K562 (cell line): ENCODE data around the gene ANKRD12. TPM values are rescaled to one million over a fixed set of nuclear protein-coding genes. Genes with fewer than 3 reads are reported as not detected.
A peak's percentile ranks its signal among the peaks of the same experiment; 100 is the strongest.

ENCODE experiments used
- ADNP ChIP-seq: fragments of 200-800 bp; sonication (Bioruptor generic); IDR thresholded peaks from 2 replicates; pipeline ENCODE4 v1.6.1; 2016; ENCODE audit warnings: missing genetic modification characterization, missing compliant biosample characterization
- CEBPB ChIP-seq: fragments of 450-650 bp; IDR thresholded peaks from 2 replicates; pipeline ENCODE4 v1.6.1; 2016; ENCODE audit warnings: missing genetic modification characterization, missing compliant biosample characterization
- CEBPG ChIP-seq, 3 experiments: fragments of 200-800 bp in 1 of 3; sonication (Bioruptor generic) in 1 of 3; sonication (generic) in 1 of 3; formaldehyde crosslinking in 1 of 3; IDR thresholded peaks in 2 of 3; conservative IDR thresholded peaks in 1 of 3; 2 replicates each; pipeline versions ENCODE4 v1.6.1 to v1.8.0; 2016 to 2022; ENCODE audit warnings: missing compliant biosample characterization in 2 of 3, missing genetic modification characterization in 2 of 3, mild to moderate bottlenecking in 1 of 3, missing genetic modification reagents in 1 of 3
- CXXC5 ChIP-seq: fragments of 250-450 bp; sonication (Bioruptor Pico); IDR thresholded peaks from 2 replicates; pipeline ENCODE4 v1.8.0; 2022; ENCODE audit warnings: inconsistent platforms, mild to moderate bottlenecking, moderate library complexity
- GABPB1 ChIP-seq: sonication (generic); formaldehyde crosslinking; IDR thresholded peaks from 2 replicates; pipeline ENCODE4 v1.8.0; 2022; ENCODE audit warnings: mild to moderate bottlenecking, missing genetic modification reagents
- HDAC6 ChIP-seq: IDR thresholded peaks from 2 replicates; pipeline ENCODE4 v1.6.1; 2012; ENCODE audit warnings: low read depth, mild to moderate bottlenecking, control low read depth, inconsistent platforms, low read length, moderate library complexity
- HINFP ChIP-seq: fragments of 450-650 bp; conservative IDR thresholded peaks from 2 replicates; pipeline ENCODE4 v1.6.1; 2016; ENCODE audit warnings: missing genetic modification characterization, low read depth, mild to moderate bottlenecking, control low read depth, missing compliant biosample characterization
- ILK ChIP-seq: fragments of 450-650 bp; IDR thresholded peaks from 2 replicates; pipeline ENCODE4 v1.6.1; 2016; ENCODE audit warnings: missing genetic modification characterization, low read depth, mild to moderate bottlenecking, missing compliant biosample characterization, moderate library complexity, borderline replicate concordance
- JUND ChIP-seq, 2 experiments: IDR thresholded peaks; 2 replicates in 1 of 2; 3 replicates in 1 of 2; pipeline ENCODE4 v1.6.1; 2011; ENCODE audit warnings: borderline replicate concordance in 2 of 2, low read depth in 2 of 2, low read length in 2 of 2, improper control_type of control experiment in 1 of 2, missing biosample characterization in 1 of 2, missing genetic modification characterization in 1 of 2, missing genetic modification reagents in 1 of 2
- MAFG ChIP-seq: fragments of 450-650 bp; conservative IDR thresholded peaks from 2 replicates; pipeline ENCODE4 v1.6.1; 2016; ENCODE audit warnings: missing genetic modification characterization, missing compliant biosample characterization
- NBN ChIP-seq: fragments of 450-650 bp; IDR thresholded peaks from 2 replicates; pipeline ENCODE4 v1.6.1; 2016; ENCODE audit warnings: low read depth, mild to moderate bottlenecking
- NONO ChIP-seq, 2 experiments: fragments of 200-400 bp in 1 of 2; fragments of 450-650 bp in 1 of 2; formaldehyde crosslinking in 1 of 2; IDR thresholded peaks; 2 replicates each; pipeline ENCODE4 v1.6.1; 2017; ENCODE audit warnings: low read depth in 2 of 2, mild to moderate bottlenecking in 2 of 2, moderate library complexity in 2 of 2, low read length in 1 of 2
- PPARD ChIP-seq: fragments of 250-450 bp; sonication (Bioruptor Pico); IDR thresholded peaks from 2 replicates; pipeline ENCODE4 v1.8.0; 2022; ENCODE audit warnings: inconsistent platforms, mild to moderate bottlenecking, moderate library complexity
- TRIM28 ChIP-seq: fragments of 450-650 bp; IDR thresholded peaks from 2 replicates; pipeline ENCODE4 v1.6.1; 2017
- ZNF639 ChIP-seq, 2 experiments: fragments of 200-800 bp in 1 of 2; sonication (Bioruptor generic) in 1 of 2; sonication (generic) in 1 of 2; formaldehyde crosslinking in 1 of 2; IDR thresholded peaks in 1 of 2; conservative IDR thresholded peaks in 1 of 2; 2 replicates each; pipeline versions ENCODE4 v1.5.0 to v1.6.1; 2016 to 2020; ENCODE audit warnings: missing compliant biosample characterization in 1 of 2, missing genetic modification characterization in 1 of 2, missing genetic modification reagents in 1 of 2
- polyA plus RNA-seq, 8 experiments: library from polyadenylated mRNA; depleted of rRNA in 4 of 8; stranded (reverse) in 5 of 8; unstranded in 3 of 8; fragments of >200 nt; fragmentation: Nextera tagmentation in 2 of 8; fragmentation: Illumina TruSeq in 1 of 8; extraction: Ambion mirVana in 2 of 8; extraction: Trizol in 1 of 8; gene quantifications; 2 replicates each; pipeline versions ENCODE4 v1.2.1 to v1.2.3, GENCODE V29; 2011 to 2014; ENCODE audit warnings: inconsistent platforms in 1 of 8, missing spikeins in 1 of 8
- total RNA-seq, 7 experiments: library from RNA; depleted of rRNA in 6 of 7; stranded (reverse); fragments of >200 nt in 6 of 7; fragmentation: Illumina TruSeq in 2 of 7; extraction: Trizol in 2 of 7; gene quantifications; 2 replicates each; pipeline versions ENCODE4 v1.2.1 to v1.2.3, GENCODE V29; 2011 to 2021; ENCODE audit warnings: low replicate concordance in 1 of 7
- TF ChIP-seq, protein P1 (sequence below): IDR thresholded peaks from 2 replicates; pipeline ENCODE4 v1.6.1; 2012; ENCODE audit warnings: low read depth, low read length, improper control_type of control experiment, borderline replicate concordance
- TF ChIP-seq, protein P2 (sequence below): fragments of 250-450 bp; sonication (Bioruptor Pico); IDR thresholded peaks from 2 replicates; pipeline ENCODE4 v1.4.0; 2020; ENCODE audit warnings: mild to moderate bottlenecking, moderate library complexity

The ANKRD12 gene
- total and polyA plus RNA-seq, 9 of the 15 experiments (the other 6 are each of a cell fraction or from before 2014, with no cell fraction given) = 6.6 to 28.2 (median 16.0) TPM

GRCh38 chr18:9172506-9173127, 36.0 kb downstream of the ANKRD12 start (continued):
- 0 out of 2 replicates have a peak, but pooled peaks have one; percentile 20 for TF ChIP-seq CXXC5 (CRISPR knock-in tag)
- TF ChIP-seq, protein P1, sequence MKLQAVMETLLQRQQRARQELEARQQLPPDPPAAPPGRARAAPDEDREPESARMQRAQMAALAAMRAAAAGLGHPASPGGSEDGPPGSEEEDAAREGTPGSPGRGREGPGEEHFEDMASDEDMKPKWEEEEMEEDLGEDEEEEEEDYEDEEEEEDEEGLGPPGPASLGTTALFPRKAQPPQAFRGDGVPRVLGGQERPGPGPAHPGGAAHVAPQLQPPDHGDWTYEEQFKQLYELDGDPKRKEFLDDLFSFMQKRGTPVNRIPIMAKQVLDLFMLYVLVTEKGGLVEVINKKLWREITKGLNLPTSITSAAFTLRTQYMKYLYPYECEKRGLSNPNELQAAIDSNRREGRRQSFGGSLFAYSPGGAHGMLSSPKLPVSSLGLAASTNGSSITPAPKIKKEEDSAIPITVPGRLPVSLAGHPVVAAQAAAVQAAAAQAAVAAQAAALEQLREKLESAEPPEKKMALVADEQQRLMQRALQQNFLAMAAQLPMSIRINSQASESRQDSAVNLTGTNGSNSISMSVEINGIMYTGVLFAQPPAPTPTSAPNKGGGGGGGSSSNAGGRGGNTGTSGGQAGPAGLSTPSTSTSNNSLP = no peak
- no peak for TF ChIP-seq ADNP (tag)
- no peak for TF ChIP-seq TRIM28
- TF ChIP-seq CEBPB (tag) = peak; percentile 91
- TF ChIP-seq PPARD (CRISPR knock-in tag) = no peak
- peak; percentile 92 for TF ChIP-seq CEBPG (CRISPR knock-in tag; IDR thresholded peaks at IDR 0.05)
- peak; percentile 77 to 84 for TF ChIP-seq CEBPG (tag; conservative IDR thresholded peaks at IDR 0.05 in 1 of 2, IDR thresholded peaks at IDR 0.05 in 1 of 2)
- TF ChIP-seq NONO (IDR thresholded peaks at IDR 0.05; ENCODE audit: low read depth in 2 of 2, low read length in 1 of 2) = no peak
- TF ChIP-seq ZNF639 (CRISPR knock-in tag; conservative IDR thresholded peaks at IDR 0.05 in 1 of 2, IDR thresholded peaks at IDR 0.05 in 1 of 2) = no peak
- peak; percentile 44; the same call in 1 of the 2 replicates for TF ChIP-seq NBN
- no peak for TF ChIP-seq GABPB1 (CRISPR knock-in tag)
- no peak for TF ChIP-seq HINFP (tag)
- TF ChIP-seq MAFG (tag) = peak; percentile 24; the same call in 1 of the 2 replicates
- TF ChIP-seq, protein P2, sequence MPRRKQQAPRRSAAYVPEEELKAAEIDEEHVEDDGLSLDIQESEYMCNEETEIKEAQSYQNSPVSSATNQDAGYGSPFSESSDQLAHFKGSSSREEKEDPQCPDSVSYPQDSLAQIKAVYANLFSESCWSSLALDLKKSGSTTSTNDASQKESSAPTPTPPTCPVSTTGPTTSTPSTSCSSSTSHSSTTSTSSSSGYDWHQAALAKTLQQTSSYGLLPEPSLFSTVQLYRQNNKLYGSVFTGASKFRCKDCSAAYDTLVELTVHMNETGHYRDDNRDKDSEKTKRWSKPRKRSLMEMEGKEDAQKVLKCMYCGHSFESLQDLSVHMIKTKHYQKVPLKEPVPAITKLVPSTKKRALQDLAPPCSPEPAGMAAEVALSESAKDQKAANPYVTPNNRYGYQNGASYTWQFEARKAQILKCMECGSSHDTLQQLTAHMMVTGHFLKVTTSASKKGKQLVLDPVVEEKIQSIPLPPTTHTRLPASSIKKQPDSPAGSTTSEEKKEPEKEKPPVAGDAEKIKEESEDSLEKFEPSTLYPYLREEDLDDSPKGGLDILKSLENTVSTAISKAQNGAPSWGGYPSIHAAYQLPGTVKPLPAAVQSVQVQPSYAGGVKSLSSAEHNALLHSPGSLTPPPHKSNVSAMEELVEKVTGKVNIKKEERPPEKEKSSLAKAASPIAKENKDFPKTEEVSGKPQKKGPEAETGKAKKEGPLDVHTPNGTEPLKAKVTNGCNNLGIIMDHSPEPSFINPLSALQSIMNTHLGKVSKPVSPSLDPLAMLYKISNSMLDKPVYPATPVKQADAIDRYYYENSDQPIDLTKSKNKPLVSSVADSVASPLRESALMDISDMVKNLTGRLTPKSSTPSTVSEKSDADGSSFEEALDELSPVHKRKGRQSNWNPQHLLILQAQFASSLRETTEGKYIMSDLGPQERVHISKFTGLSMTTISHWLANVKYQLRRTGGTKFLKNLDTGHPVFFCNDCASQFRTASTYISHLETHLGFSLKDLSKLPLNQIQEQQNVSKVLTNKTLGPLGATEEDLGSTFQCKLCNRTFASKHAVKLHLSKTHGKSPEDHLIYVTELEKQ (CRISPR knock-in tag) = no peak
- no peak for TF ChIP-seq HDAC6
- TF ChIP-seq JUND (IDR thresholded peaks at IDR 0.05; ENCODE audit: borderline replicate concordance, low read depth, low read length) = peak; percentile 45; the same call in 1 of the 2 replicates
- no peak; the same call in 2 of the 3 replicates for TF ChIP-seq JUND (tag; IDR thresholded peaks at IDR 0.05; ENCODE audit: borderline replicate concordance, low read depth, low read length)
- TF ChIP-seq ILK = no peak
